ENCODE data around the gene STAB2. TPM values are rescaled to one million over a fixed set of nuclear protein-coding genes. Genes with fewer than 3 reads are reported as not detected.

STAB2 gene
- total RNA-seq, 1 donor from 2014 or later: not detected

DNA sequence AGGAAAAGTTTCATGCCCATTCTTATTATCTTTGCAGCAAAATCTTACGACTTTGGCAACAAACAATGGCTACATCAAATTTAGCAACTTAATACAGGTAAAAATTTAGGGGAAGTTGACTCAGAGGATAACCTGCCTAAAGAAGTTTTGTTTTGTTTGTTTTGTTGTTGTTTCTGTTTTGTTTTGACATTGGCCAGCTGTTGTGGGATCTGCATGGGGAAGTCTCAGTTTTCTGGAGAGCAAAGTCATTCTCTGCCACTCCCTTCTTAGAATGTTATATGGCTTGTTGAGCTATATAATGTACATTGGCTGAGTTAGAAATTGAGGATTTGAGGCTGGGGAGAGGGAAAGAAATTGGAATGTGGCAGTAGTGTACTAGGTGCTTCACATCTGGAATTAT lies 144.5 kb downstream of the STAB2 start:
- Mint-ChIP-seq H3K9me3 (ENCODE audit: unreplicated experiment) (peaks cover 5% of the 10 kb centered on the region), H3K27ac (ENCODE audit: unreplicated experiment) (no peak overlapping the region), H3K27me3 (ENCODE audit: unreplicated experiment) (peaks cover 20% of the 10 kb centered on the region), H3K4me3 (ENCODE audit: unreplicated experiment) (no peak overlapping the region), H3K4me1 (ENCODE audit: unreplicated experiment) (no peaks in the 10 kb centered on the region), H3K36me3 (ENCODE audit: unreplicated experiment) (no peaks in the 10 kb centered on the region)
- TF ChIP-seq, protein P1, sequence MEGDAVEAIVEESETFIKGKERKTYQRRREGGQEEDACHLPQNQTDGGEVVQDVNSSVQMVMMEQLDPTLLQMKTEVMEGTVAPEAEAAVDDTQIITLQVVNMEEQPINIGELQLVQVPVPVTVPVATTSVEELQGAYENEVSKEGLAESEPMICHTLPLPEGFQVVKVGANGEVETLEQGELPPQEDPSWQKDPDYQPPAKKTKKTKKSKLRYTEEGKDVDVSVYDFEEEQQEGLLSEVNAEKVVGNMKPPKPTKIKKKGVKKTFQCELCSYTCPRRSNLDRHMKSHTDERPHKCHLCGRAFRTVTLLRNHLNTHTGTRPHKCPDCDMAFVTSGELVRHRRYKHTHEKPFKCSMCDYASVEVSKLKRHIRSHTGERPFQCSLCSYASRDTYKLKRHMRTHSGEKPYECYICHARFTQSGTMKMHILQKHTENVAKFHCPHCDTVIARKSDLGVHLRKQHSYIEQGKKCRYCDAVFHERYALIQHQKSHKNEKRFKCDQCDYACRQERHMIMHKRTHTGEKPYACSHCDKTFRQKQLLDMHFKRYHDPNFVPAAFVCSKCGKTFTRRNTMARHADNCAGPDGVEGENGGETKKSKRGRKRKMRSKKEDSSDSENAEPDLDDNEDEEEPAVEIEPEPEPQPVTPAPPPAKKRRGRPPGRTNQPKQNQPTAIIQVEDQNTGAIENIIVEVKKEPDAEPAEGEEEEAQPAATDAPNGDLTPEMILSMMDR (IDR thresholded peaks at IDR 0.05): no peak
- DNase-seq (ENCODE audit: extremely low spot score, unreplicated experiment): no peak

DNA sequence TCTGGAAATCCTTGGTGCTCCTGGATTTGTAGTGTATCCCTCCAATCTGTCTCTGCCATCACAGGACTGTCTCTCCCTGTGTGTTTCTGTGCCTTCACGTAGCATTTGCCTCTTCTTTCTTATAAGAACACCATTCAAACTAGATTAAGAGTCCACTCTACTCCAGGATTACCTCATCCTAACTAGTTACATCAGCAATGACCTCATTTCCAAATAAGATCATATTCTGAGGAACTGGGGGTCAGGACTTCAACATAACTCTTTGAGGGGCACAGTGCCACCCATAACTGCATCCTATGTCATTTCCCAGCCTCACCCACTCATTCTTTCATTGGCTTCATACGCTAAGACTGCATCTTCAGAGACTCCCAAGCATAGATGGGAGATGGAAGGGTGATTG lies 147.8 kb downstream of the STAB2 start:
- no peak for DNase-seq (ENCODE audit: extremely low spot score, unreplicated experiment)
- H3K4me1 Mint-ChIP-seq (ENCODE audit: unreplicated experiment): no peaks in the 10 kb centered on the region
- H3K9me3 Mint-ChIP-seq (ENCODE audit: unreplicated experiment): peaks cover 5% of the 10 kb centered on the region
- TF ChIP-seq, protein P1 (IDR thresholded peaks at IDR 0.05): no peak
- no peak overlapping the region for H3K27ac Mint-ChIP-seq (ENCODE audit: unreplicated experiment)
- H3K36me3 Mint-ChIP-seq (ENCODE audit: unreplicated experiment): no peaks in the 10 kb centered on the region
- H3K4me3 Mint-ChIP-seq (ENCODE audit: unreplicated experiment): no peak overlapping the region
- peaks cover 23% of the 10 kb centered on the region for H3K27me3 Mint-ChIP-seq (ENCODE audit: unreplicated experiment)

DNA sequence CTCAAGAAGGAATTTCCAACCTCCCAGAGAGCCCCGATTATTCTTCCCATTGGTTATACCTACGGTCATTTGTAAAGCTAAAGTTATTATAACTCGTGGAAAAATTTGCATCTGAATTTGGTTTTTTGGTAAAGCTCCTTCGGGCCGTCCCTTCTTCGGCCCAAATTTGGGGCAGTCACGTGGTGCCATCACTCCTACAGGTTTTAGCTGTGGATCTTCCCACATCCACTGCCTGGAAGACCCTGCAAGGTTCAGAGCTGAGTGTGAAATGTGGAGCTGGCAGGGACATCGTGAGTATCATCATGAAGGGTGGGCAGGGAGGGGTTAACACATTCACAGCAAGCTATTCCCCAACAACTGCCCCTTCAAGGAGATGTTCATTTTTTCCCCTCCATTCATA lies 148.2 kb downstream of the STAB2 start:
- no peak overlapping the region for H3K4me3 Mint-ChIP-seq (ENCODE audit: unreplicated experiment)
- peaks cover 23% of the 10 kb centered on the region for H3K27me3 Mint-ChIP-seq (ENCODE audit: unreplicated experiment)
- no peak overlapping the region for H3K27ac Mint-ChIP-seq (ENCODE audit: unreplicated experiment)
- TF ChIP-seq, protein P1 (IDR thresholded peaks at IDR 0.05): no peak
- peaks cover 5% of the 10 kb centered on the region for H3K9me3 Mint-ChIP-seq (ENCODE audit: unreplicated experiment)
- DNase-seq (ENCODE audit: extremely low spot score, unreplicated experiment): no peak
- no peaks in the 10 kb centered on the region for H3K36me3 Mint-ChIP-seq (ENCODE audit: unreplicated experiment)
- H3K4me1 Mint-ChIP-seq (ENCODE audit: unreplicated experiment): no peaks in the 10 kb centered on the region

DNA sequence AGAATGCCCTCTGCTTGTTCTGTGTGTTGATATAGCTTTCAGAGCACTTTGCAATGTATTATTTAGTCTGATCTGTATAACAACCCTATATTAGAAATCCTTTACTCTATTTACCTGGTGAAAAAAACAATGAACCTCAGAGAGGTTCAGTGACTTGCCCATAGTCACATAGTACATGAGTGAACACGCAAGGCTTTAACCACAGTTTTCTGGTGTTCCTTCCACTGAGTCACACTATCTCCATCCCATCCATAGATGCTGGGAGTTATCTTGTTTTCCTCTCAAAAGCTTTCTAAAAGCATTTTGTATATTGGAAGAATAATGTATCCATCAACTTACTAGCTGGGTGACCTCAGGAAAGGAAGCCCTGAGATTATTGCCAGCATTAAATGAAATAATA lies 149.5 kb downstream of the STAB2 start:
- TF ChIP-seq, protein P1 (IDR thresholded peaks at IDR 0.05): no peak
- Mint-ChIP-seq H3K4me1 (ENCODE audit: unreplicated experiment) (no peaks in the 10 kb centered on the region), H3K36me3 (ENCODE audit: unreplicated experiment) (no peaks in the 10 kb centered on the region), H3K27ac (ENCODE audit: unreplicated experiment) (no peak overlapping the region), H3K27me3 (ENCODE audit: unreplicated experiment) (peaks cover 29% of the 10 kb centered on the region), H3K9me3 (ENCODE audit: unreplicated experiment) (peaks cover 2% of the 10 kb centered on the region), H3K4me3 (ENCODE audit: unreplicated experiment) (no peak overlapping the region)
- no peak for DNase-seq (ENCODE audit: extremely low spot score, unreplicated experiment)

DNA sequence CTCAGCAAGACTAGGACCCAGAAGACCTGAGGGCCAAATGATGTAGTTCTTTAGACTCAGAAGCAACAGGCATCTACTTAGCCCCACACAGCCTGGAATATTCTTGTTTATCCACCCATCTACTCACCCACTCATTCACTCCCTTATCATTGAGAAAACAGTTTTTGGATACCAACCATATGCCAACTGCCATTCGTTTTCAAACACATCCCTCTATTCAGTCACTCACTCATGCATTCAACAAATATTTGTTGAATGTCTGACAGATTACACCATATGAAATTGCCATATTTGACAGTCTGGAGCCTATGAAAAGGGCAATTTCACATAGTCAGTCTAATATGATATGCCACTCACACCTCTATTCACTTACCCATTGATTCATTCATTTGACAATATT lies 150.8 kb downstream of the STAB2 start:
- DNase-seq (ENCODE audit: extremely low spot score, unreplicated experiment): no peak
- H3K9me3 Mint-ChIP-seq (ENCODE audit: unreplicated experiment): no peaks in the 10 kb centered on the region
- H3K27me3 Mint-ChIP-seq (ENCODE audit: unreplicated experiment): peaks cover 32% of the 10 kb centered on the region
- TF ChIP-seq, protein P1 (IDR thresholded peaks at IDR 0.05): no peak
- no peak overlapping the region for H3K27ac Mint-ChIP-seq (ENCODE audit: unreplicated experiment)
- H3K4me1 Mint-ChIP-seq (ENCODE audit: unreplicated experiment): peaks cover 4% of the 10 kb centered on the region
- H3K36me3 Mint-ChIP-seq (ENCODE audit: unreplicated experiment): no peaks in the 10 kb centered on the region
- H3K4me3 Mint-ChIP-seq (ENCODE audit: unreplicated experiment): no peak overlapping the region
